Nephron progenitor cell (in vitro differentiated cells): ENCODE measurements around the gene BLNK.

Source experiments
- DNase-seq: peaks from one replicate; pipeline ENCODE4 v3.0.0; 2021
- H3K27ac Mint-ChIP-seq: 2 replicates; pipeline ENCODE4 v1.8.0; 2021; ENCODE audit warnings: mild to moderate bottlenecking, moderate library complexity, mixed read lengths
- H3K27me3 Mint-ChIP-seq: 2 replicates; pipeline ENCODE4 v1.8.0; 2021; ENCODE audit warnings: mild to moderate bottlenecking, low read depth, mixed read lengths; ENCODE audit not compliant: poor library complexity
- H3K36me3 Mint-ChIP-seq: 2 replicates; pipeline ENCODE4 v1.8.0; 2021; ENCODE audit warnings: low read depth, mixed read lengths
- H3K4me1 Mint-ChIP-seq: 2 replicates; pipeline ENCODE4 v1.8.0; 2021; ENCODE audit warnings: mixed read lengths
- H3K4me3 Mint-ChIP-seq: 2 replicates; pipeline ENCODE4 v1.8.0; 2021; ENCODE audit warnings: mild to moderate bottlenecking, moderate library complexity, mixed read lengths
- H3K9me3 Mint-ChIP-seq: 2 replicates; pipeline ENCODE4 v1.8.0; 2021; ENCODE audit warnings: mild to moderate bottlenecking, moderate library complexity, mixed read lengths
- TF ChIP-seq, protein P1 (sequence below): fragments of 200-600 bp; sonication (generic); IDR thresholded peaks from 2 replicates; pipeline ENCODE4 v1.5.0; 2021; ENCODE audit warnings: antibody characterized with exemption

The BLNK gene

GRCh38 chr10:96242822-96243221 is 28.5 kb downstream of the BLNK start:
- Mint-ChIP-seq H3K9me3 (peaks cover 3% of the 10 kb centered on the region), H3K4me3 (no peak overlapping the region), H3K36me3 (no peaks in the 10 kb centered on the region), H3K27me3 (peaks cover 14% of the 10 kb centered on the region), H3K27ac (no peak overlapping the region), H3K4me1 (peaks cover 6% of the 10 kb centered on the region)
- no peak for DNase-seq
- TF ChIP-seq, protein P1, sequence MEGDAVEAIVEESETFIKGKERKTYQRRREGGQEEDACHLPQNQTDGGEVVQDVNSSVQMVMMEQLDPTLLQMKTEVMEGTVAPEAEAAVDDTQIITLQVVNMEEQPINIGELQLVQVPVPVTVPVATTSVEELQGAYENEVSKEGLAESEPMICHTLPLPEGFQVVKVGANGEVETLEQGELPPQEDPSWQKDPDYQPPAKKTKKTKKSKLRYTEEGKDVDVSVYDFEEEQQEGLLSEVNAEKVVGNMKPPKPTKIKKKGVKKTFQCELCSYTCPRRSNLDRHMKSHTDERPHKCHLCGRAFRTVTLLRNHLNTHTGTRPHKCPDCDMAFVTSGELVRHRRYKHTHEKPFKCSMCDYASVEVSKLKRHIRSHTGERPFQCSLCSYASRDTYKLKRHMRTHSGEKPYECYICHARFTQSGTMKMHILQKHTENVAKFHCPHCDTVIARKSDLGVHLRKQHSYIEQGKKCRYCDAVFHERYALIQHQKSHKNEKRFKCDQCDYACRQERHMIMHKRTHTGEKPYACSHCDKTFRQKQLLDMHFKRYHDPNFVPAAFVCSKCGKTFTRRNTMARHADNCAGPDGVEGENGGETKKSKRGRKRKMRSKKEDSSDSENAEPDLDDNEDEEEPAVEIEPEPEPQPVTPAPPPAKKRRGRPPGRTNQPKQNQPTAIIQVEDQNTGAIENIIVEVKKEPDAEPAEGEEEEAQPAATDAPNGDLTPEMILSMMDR: no peak

GRCh38 chr10:96238646-96239623 is 32.4 kb downstream of the BLNK start:
- H3K4me3 Mint-ChIP-seq: no peak overlapping the region
- H3K9me3 Mint-ChIP-seq: peaks cover 3% of the 10 kb centered on the region
- TF ChIP-seq, protein P1: no peak
- H3K27me3 Mint-ChIP-seq: peaks cover 15% of the 10 kb centered on the region
- DNase-seq: no peak
- no peak overlapping the region for H3K27ac Mint-ChIP-seq
- H3K36me3 Mint-ChIP-seq: no peaks in the 10 kb centered on the region
- peaks cover 9% of the 10 kb centered on the region for H3K4me1 Mint-ChIP-seq

DNA sequence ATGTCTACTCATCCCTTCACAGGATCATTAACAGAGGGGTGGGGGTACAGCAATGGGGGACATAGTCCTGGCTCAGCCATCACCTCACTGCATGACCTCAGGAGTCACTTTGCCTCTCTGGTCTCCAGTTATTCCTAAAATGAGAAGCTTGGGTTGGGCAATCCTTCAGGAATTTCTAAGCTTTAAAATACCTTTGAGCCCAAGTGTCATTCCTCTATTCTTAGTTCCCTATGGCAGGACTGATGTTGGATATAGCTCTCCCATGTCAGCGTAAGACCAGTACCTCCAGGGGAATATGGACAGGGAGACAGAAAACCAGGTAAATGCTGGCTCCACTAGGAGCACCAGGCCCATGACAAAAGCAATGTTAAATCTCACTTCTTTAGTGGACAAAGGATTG is 34.5 kb downstream of the BLNK start:
- DNase-seq: no peak
- no peaks in the 10 kb centered on the region for H3K36me3 Mint-ChIP-seq

DNA sequence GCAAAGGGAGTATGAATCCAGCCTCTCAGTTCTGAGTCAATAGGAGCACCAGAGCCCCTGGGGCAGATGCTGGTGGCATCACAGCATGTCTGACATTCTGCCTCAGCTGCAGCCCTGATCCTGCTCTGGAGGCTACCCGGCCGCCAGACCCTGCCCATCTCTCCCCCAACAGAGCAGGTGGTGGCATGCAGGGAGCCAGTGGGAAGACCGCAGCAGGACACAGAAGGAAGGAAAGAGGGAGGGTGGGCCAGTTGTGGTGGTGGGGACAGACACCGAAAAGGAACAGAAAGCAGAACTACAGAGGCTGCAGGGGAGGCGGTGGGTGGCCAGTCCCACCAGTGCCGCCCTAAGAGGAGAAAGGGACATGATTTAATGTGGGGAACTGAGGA is 35.3 kb downstream of the BLNK start:
- no peak for DNase-seq
- H3K36me3 Mint-ChIP-seq: no peaks in the 10 kb centered on the region
- TF ChIP-seq, protein P1: no peak
- no peaks in the 10 kb centered on the region for H3K9me3 Mint-ChIP-seq
- H3K27me3 Mint-ChIP-seq: peaks cover 5% of the 10 kb centered on the region
- no peak overlapping the region for H3K27ac Mint-ChIP-seq
- H3K4me1 Mint-ChIP-seq: peaks cover 15% of the 10 kb centered on the region
- H3K4me3 Mint-ChIP-seq: no peak overlapping the region

More for the DNA sequence above, 34.5 kb downstream of the BLNK start:
- H3K27me3 Mint-ChIP-seq: peaks cover 5% of the 10 kb centered on the region
- H3K9me3 Mint-ChIP-seq: no peaks in the 10 kb centered on the region
- peaks cover 15% of the 10 kb centered on the region for H3K4me1 Mint-ChIP-seq
- H3K27ac Mint-ChIP-seq: peak overlapping the region; percentile 68
- H3K4me3 Mint-ChIP-seq: no peak overlapping the region
- TF ChIP-seq, protein P1: no peak

- Mint-ChIP-seq H3K9me3 (no peaks in the 10 kb centered on the region), H3K4me3 (no peak overlapping the region), H3K4me1 (peaks cover 15% of the 10 kb centered on the region), H3K27me3 (peaks cover 5% of the 10 kb centered on the region), H3K27ac (no peak overlapping the region), H3K36me3 (no peaks in the 10 kb centered on the region)
- TF ChIP-seq, protein P1: no peak
- peak; percentile 20 for DNase-seq
These were observed 35.9 kb downstream of the BLNK start for GRCh38 chr10:96235326-96236089.
